Activated CD4-positive, alpha-beta T cell treated with anti-CD3 and anti-CD28 coated beads for 4 hours (primary cell): Measurements from ENCODE around the gene OST4.
"Not testable (repeated sequence)": the region's sequence is repeated elsewhere in the genome, so short reads cannot be mapped to it uniquely, and the experiment has no call there.

Source experiments
- DNase-seq, 2 donors: peaks; one replicate each; pipeline ENCODE4 v3.0.0-alpha.2; 2020

OST4 gene

GRCh38 chr2:27078267-27079194, 7.1 kb upstream of the OST4 start, which contains the start of gene EMILIN1:
Gene EMILIN1, plus strand, starts transcription at chr2:27078615. Its CDS starts 451 bp downstream, at chr2:27079066.
- DNase-seq: no peak

GRCh38 chr2:27077231-27077630, 5.8 kb upstream of the OST4 start:
- no peak for DNase-seq

GRCh38 chr2:27076323-27076722, 4.9 kb upstream of the OST4 start:
- DNase-seq: no peak

- not testable (repeated sequence) for DNase-seq
These were observed 4.1 kb upstream of the OST4 start for GRCh38 chr2:27075566-27075871.

- DNase-seq: peak; percentile 40 to 58
These were observed 3.5 kb upstream of the OST4 start for GRCh38 chr2:27074738-27075565.

GRCh38 chr2:27073782-27074181, 2.3 kb upstream of the OST4 start:
- DNase-seq: no peak

- no peak for DNase-seq
These were observed 1.5 kb upstream of the OST4 start for GRCh38 chr2:27072920-27073319.

GRCh38 chr2:27071990-27072830, 756 bp upstream of the OST4 start:
- DNase-seq: peak; percentile 33 to 44

- DNase-seq: no peak
These were observed 689 bp downstream of the OST4 start for GRCh38 chr2:27070653-27071276.

- DNase-seq: no peak
These were observed 1.4 kb downstream of the OST4 start for GRCh38 chr2:27069961-27070618.

GRCh38 chr2:27069436-27069835, 2.0 kb downstream of the OST4 start:
- DNase-seq: no peak

GRCh38 chr2:27067385-27067784, 4.1 kb downstream of the OST4 start:
- DNase-seq: no peak

- no peak for DNase-seq
These were observed 6.3 kb downstream of the OST4 start for GRCh38 chr2:27065128-27065527.

- no peak for DNase-seq
These were observed 11.1 kb downstream of the OST4 start for GRCh38 chr2:27060323-27060722.

- DNase-seq: no peak
These were observed 12.2 kb downstream of the OST4 start for GRCh38 chr2:27059141-27059820.

GRCh38 chr2:27058210-27058609, 13.2 kb downstream of the OST4 start:
- no peak for DNase-seq

- DNase-seq: no peak
These were observed 14.3 kb downstream of the OST4 start for GRCh38 chr2:27057184-27057583.

- no peak for DNase-seq
These were observed 16.7 kb downstream of the OST4 start for GRCh38 chr2:27054721-27055120.

- no peak for DNase-seq
These were observed 17.7 kb downstream of the OST4 start for GRCh38 chr2:27053776-27054175.

GRCh38 chr2:27053321-27053720, 18.1 kb downstream of the OST4 start:
- DNase-seq: no peak

- DNase-seq: peak in 1 of 2 donors; percentile 39
These were observed 19.4 kb downstream of the OST4 start for GRCh38 chr2:27051902-27052645.
